ENCODE data around the gene MAN1B1.

Gene MAN1B1

DNA sequence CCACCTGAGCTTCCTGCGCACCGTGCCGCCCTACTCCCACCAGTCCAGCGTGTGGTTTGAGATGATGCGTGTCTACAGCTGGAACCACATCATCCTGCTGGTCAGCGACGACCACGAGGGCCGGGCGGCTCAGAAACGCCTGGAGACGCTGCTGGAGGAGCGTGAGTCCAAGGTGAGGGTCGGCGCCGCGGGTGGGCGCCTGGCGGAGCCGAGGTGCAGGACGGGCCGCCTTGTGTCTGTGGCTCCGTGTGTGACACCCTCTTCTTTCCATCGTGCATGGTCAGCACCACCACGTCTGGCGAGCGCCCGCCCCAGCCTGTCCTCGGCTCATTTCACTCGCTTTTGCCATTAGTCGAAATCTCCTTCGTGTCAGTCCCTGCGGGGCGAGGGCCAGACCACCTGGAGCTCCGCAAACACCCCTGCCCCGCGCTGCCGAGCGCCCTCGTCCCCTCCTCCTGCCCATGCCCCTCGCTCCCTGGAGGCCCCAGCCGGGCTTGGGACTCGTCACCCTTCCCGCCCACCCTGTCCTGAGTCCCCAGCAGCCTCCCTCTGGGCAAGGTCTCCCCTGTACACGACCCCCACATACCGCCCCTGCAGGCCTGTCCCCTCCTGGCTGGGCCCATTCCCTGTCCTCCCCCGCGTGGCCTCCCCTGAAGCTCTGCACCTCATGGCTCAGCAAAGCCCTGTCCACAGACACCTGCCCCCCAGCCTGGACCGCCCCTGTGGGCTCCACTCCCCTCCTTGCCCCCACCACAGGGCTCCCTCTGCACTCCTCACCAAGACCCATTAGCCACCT lies 59.1 kb downstream of the MAN1B1 start:
- 0 out of 3 replicates have a peak, but pooled peaks have one; percentile 5 for ATAC-seq (ENCODE audit: low read depth)
- TF ChIP-seq, protein P1, sequence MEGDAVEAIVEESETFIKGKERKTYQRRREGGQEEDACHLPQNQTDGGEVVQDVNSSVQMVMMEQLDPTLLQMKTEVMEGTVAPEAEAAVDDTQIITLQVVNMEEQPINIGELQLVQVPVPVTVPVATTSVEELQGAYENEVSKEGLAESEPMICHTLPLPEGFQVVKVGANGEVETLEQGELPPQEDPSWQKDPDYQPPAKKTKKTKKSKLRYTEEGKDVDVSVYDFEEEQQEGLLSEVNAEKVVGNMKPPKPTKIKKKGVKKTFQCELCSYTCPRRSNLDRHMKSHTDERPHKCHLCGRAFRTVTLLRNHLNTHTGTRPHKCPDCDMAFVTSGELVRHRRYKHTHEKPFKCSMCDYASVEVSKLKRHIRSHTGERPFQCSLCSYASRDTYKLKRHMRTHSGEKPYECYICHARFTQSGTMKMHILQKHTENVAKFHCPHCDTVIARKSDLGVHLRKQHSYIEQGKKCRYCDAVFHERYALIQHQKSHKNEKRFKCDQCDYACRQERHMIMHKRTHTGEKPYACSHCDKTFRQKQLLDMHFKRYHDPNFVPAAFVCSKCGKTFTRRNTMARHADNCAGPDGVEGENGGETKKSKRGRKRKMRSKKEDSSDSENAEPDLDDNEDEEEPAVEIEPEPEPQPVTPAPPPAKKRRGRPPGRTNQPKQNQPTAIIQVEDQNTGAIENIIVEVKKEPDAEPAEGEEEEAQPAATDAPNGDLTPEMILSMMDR (IDR thresholded peaks at IDR 0.05; ENCODE audit: poor library complexity, severe bottlenecking), result no peak
- DNase-seq (ENCODE audit: low spot score), result peak; percentile 57
- no peaks in the 10 kb centered on the region for H3K9me3 ChIP-seq (ENCODE audit: severe bottlenecking)
- peaks cover 16% of the 10 kb centered on the region for H3K27me3 ChIP-seq (ENCODE audit: insufficient read depth, poor library complexity, severe bottlenecking)
- no peaks in the 10 kb centered on the region for H3K4me1 ChIP-seq (ENCODE audit: insufficient read depth, poor library complexity, severe bottlenecking)
- no peaks in the 10 kb centered on the region for H3K36me3 ChIP-seq (ENCODE audit: low read depth)
- no peak overlapping the region for H3K27ac ChIP-seq (ENCODE audit: poor library complexity, severe bottlenecking)
- no peak overlapping the region for H3K4me3 ChIP-seq (ENCODE audit: severe bottlenecking)

DNA sequence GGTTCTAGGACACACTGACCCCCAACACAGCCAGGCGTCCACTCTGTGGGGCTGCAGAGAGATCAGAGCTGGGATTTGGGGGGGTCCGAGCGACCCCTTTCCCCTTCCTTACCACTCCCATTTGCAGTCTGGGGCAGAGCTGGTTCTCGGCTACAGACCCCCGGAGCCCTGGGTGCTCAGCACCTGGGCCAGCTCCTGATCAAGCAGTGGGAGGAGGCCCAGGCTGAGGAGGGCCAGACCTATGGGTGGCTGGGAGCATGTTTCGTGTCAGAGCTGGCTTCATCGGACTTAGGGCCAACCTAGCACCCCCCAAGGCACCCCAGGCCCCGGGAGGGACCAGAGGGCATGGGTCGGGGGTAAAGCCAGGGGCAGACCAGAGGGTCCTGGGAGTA lies 59.7 kb downstream of the MAN1B1 start:
- TF ChIP-seq, protein P1 (IDR thresholded peaks at IDR 0.05; ENCODE audit: poor library complexity, severe bottlenecking), result no peak
- Histone ChIP-seq H3K36me3 (ENCODE audit: low read depth) (no peaks in the 10 kb centered on the region), H3K4me3 (ENCODE audit: severe bottlenecking) (no peak overlapping the region), H3K4me1 (ENCODE audit: insufficient read depth, poor library complexity, severe bottlenecking) (no peaks in the 10 kb centered on the region), H3K9me3 (ENCODE audit: severe bottlenecking) (no peaks in the 10 kb centered on the region), H3K27ac (ENCODE audit: poor library complexity, severe bottlenecking) (no peak overlapping the region), H3K27me3 (ENCODE audit: insufficient read depth, poor library complexity, severe bottlenecking) (peaks cover 10% of the 10 kb centered on the region)
- no peak for ATAC-seq (ENCODE audit: low read depth)
- no peak for DNase-seq (ENCODE audit: low spot score)

DNA sequence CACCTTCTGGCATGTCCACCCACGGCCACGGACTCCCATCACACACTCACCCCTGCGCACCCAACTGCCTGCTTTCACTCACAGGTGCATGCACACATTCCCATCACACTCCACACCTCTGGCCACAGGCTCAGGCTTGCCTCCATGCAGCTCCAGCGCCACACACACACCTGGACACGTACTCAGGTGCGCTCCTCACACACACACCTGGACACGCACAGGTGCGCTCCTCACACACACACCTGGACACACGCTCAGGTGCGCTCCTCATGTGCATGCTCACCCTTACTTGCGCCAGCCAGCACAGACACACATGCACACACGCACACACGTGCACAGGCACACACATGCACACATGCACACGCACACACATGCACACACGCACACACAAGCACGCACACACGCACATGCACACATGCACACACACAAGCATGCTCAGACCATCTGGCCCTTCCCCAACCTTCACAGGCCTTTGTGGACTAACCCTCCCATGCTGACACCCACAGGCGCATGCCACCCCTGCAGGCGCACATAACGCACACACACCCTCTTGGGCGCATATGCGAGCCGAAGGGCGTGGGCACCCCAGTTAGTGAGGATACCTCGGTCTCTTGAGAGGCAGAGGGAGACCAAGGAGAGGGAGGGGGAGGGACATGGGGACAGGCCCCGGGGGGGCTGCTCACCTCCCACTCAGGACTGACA lies 60.5 kb downstream of the MAN1B1 start:
- H3K27me3 ChIP-seq (ENCODE audit: insufficient read depth, poor library complexity, severe bottlenecking), result peaks cover 10% of the 10 kb centered on the region
- no peak overlapping the region for H3K4me3 ChIP-seq (ENCODE audit: severe bottlenecking)
- TF ChIP-seq, protein P1 (IDR thresholded peaks at IDR 0.05; ENCODE audit: poor library complexity, severe bottlenecking), result no peak
- H3K27ac ChIP-seq (ENCODE audit: poor library complexity, severe bottlenecking), result no peak overlapping the region
- DNase-seq (ENCODE audit: low spot score), result no peak
- H3K4me1 ChIP-seq (ENCODE audit: insufficient read depth, poor library complexity, severe bottlenecking), result no peaks in the 10 kb centered on the region
- no peaks in the 10 kb centered on the region for H3K9me3 ChIP-seq (ENCODE audit: severe bottlenecking)
- no peaks in the 10 kb centered on the region for H3K36me3 ChIP-seq (ENCODE audit: low read depth)
- no peak for ATAC-seq (ENCODE audit: low read depth)

GRCh38 chr9:137147793-137148160 lies 61.0 kb downstream of the MAN1B1 start:
- Histone ChIP-seq H3K36me3 (ENCODE audit: low read depth) (no peaks in the 10 kb centered on the region), H3K4me1 (ENCODE audit: insufficient read depth, poor library complexity, severe bottlenecking) (no peaks in the 10 kb centered on the region), H3K27ac (ENCODE audit: poor library complexity, severe bottlenecking) (no peak overlapping the region), H3K4me3 (ENCODE audit: severe bottlenecking) (no peak overlapping the region), H3K9me3 (ENCODE audit: severe bottlenecking) (no peaks in the 10 kb centered on the region), H3K27me3 (ENCODE audit: insufficient read depth, poor library complexity, severe bottlenecking) (peaks cover 10% of the 10 kb centered on the region)
- TF ChIP-seq, protein P1 (IDR thresholded peaks at IDR 0.05; ENCODE audit: poor library complexity, severe bottlenecking), result no peak
- ATAC-seq (ENCODE audit: low read depth) (no peak), DNase-seq (ENCODE audit: low spot score) (peak; percentile 58)

DNA sequence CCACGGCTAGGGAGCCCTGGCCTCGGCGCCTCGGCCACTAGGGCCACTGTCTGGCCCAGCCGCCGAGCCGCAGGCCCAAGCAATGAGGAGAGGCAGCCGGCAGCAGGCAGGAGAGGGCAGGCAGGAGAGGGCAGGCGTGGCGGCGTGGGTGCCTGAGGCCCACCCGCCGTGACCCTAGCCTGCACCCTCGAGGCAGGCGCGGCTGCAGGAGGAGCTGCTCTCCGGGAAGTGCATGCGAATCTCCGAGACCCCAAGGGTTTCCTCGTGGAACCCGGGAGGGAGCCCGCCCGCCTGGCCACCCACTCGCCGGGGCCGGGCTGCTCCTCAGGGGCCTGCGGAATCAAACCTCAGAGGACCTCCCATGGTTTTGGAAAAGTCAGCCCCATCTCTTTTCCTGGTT lies 61.5 kb downstream of the MAN1B1 start:
- H3K27me3 ChIP-seq (ENCODE audit: insufficient read depth, poor library complexity, severe bottlenecking), result peaks cover 10% of the 10 kb centered on the region
- H3K4me1 ChIP-seq (ENCODE audit: insufficient read depth, poor library complexity, severe bottlenecking), result no peaks in the 10 kb centered on the region
- no peaks in the 10 kb centered on the region for H3K36me3 ChIP-seq (ENCODE audit: low read depth)
- TF ChIP-seq, protein P1 (IDR thresholded peaks at IDR 0.05; ENCODE audit: poor library complexity, severe bottlenecking), result no peak
- no peaks in the 10 kb centered on the region for H3K9me3 ChIP-seq (ENCODE audit: severe bottlenecking)
- DNase-seq (ENCODE audit: low spot score) (no peak), ATAC-seq (ENCODE audit: low read depth) (no peak)
- H3K4me3 ChIP-seq (ENCODE audit: severe bottlenecking), result no peak overlapping the region
- no peak overlapping the region for H3K27ac ChIP-seq (ENCODE audit: poor library complexity, severe bottlenecking)
